GM18867 (cell line): ENCODE measurements around the gene ZNF775.
"Not testable (repeated sequence)": the region's sequence is repeated elsewhere in the genome, so short reads cannot be mapped to it uniquely, and the experiment has no call there.

ENCODE experiments used
- ATAC-seq: cut with Tn5 transposase; IDR thresholded peaks from one replicate; pipeline ENCODE4 v1.9.1; 2021; ENCODE audit warnings: mild to moderate bottlenecking, moderate library complexity; ENCODE audit not compliant: unreplicated experiment

ZNF775 gene

DNA sequence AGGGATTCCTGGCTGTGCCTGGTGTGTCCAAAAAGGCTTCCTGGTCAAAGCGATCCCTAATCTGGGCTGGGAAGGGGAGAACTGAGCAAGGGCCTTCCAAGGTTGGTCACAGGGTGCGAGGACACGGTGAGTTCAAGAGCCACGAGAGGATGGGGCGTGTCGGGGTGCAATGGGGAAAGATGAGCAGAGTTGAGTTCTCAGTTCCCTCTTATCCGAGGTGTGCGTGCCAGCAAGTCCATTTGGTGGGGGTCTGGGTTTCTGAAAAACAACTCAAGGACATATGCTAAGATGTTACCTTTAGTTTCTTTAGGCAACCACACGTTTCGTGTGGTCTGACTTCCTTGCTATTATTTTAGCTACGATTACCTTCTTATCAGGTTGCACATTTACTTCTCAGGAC, 1.3 kb downstream of the ZNF775 start:
- ATAC-seq: peak; percentile 16

GRCh38 chr7:150381096-150381495, 2.0 kb downstream of the ZNF775 start:
- no peak for ATAC-seq

DNA sequence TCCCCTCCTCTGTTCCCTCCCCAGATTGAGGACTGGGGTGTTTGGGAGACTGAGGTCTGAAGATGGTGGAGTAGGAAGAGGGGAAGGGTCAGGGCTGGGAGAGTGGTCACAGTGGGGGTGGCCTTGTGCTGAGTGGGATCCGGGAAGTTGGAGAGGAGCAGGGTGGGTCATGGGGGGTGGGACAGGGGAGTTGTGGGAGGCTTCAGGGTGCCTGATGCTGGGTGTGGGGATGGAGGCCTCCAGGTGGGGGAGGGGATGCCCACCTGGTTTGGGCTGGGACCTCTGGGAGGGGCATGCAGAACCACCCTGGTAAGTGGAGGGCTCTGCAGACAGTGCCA, 2.6 kb downstream of the ZNF775 start:
- no peak for ATAC-seq

GRCh38 chr7:150382123-150382843, 3.2 kb downstream of the ZNF775 start:
- ATAC-seq: no peak

DNA sequence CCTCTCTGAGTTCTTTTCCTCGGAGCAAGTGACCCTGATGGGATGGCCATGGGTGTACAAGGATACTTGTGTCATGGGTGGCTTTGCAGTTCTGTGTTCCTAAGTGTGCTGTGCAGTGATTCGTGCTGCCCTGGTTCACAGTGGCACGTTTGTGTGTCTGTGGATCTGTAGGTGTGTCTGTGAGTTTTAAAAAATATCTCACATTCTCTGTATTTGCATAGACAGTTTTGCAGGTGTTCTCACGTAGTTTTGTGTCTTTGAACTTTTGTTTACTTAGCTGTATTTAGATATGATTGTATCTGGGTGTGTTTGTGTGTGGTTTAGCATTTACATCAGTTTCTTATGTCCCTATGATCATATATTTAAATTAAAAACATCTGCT, 3.7 kb downstream of the ZNF775 start:
- ATAC-seq: peak; percentile 14

- ATAC-seq: no peak
Measured at GRCh38 chr7:150383710-150384397, 4.7 kb downstream of the ZNF775 start.

GRCh38 chr7:150384406-150385301, 5.5 kb downstream of the ZNF775 start:
- ATAC-seq: no peak

DNA sequence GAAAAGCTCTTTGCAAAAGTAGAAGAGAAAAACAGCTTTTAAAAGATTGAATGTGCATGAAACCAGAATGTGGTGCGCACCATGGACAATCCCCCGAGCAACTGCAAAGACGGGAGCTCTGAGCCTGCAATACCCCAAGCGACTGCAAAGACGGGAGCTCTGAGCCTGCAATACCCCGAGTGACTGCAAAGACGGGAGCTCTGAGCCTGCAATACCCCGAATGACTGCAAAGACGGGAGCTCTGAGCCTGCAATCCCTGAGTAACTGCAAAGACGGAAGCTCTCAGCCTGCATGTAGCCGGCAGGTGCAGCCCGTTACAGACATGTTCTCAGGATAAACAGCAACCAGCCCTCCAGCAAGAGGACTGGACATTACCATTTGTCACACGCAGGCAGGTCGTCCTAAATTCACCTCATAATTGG, 6.2 kb downstream of the ZNF775 start:
- no peak for ATAC-seq

GRCh38 chr7:150385884-150386283, 6.8 kb downstream of the ZNF775 start:
- not testable (repeated sequence) for ATAC-seq

- no peak for ATAC-seq
Measured at GRCh38 chr7:150388306-150388705, 9.2 kb downstream of the ZNF775 start.

DNA sequence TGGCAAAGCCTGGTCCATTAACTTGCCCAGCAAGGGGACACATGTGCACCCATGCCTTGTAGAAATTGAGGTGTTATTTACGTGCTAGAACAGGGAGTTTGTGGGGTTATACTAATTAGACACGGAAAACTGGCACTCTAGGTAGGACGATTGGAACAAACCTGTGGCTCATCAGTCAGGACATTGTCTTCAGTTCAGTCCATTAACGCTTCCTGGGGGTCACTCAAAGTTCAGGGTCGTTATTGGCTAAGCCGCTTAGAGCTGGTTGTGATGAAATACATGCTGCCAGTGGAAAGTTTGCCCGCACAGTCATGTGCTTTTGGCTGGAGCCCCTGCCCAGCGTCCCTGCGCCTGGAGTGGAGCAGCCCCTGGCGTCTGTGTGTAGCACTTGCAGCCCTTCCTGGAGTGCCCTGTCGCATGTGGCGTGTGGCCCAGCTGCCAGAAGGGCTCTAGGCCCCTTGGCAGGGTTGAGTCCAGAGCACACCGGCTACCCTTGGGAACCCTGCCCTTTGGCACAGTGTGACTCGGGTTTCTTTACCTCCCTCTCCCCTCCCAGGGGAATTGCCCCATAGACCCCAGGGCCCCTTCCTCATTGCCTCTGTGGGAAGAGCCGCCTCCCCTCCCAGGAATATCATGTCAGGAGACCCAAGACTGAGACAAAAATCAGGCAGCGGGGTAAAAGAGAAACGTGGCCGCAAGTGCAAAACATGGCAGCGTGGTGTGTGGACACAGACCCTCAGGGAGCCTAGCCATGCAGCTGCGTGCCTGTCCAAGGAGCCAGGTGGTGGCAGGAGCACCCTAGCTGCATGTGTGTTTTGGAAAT, 9.8 kb downstream of the ZNF775 start:
- ATAC-seq: no peak

DNA sequence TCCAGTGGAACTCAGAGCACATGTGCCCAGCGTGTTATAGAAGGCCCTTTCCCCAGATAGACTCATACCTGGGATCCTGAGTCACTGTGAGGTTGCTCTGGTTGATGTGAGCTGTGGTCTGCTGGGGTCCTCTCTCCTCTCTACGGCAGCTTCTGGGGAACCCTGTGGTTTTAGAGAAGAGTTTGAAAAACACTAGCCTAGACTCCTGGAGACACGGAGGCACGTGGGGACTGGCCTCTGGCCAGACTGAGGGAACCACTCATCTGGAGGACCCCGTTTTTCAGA, 10.3 kb downstream of the ZNF775 start:
- no peak for ATAC-seq

GRCh38 chr7:150390205-150390604, 11.1 kb downstream of the ZNF775 start:
- no peak for ATAC-seq

DNA sequence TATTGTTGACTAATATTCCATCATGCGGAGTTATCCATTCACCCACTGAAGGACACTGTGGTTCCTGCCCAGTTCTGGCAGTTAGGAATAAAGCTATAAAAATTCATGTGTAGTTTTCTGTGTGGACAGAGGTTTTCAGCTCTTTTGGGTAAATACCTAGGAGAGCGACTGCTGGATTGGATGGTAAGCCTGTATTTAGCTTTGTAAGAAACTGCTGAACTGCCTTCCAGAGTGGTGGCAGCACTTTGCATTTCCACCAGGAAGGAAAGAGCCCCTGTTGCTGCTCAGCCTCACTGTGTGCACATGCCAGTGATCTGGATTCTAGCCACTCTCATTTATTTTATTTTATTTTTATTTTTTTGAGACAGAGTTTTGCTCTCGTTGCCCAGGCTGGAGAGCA, 14.2 kb downstream of the ZNF775 start:
- ATAC-seq: no peak

GRCh38 chr7:150396426-150396825, 17.3 kb downstream of the ZNF775 start:
- ATAC-seq: no peak

GRCh38 chr7:150396851-150397260, 17.7 kb downstream of the ZNF775 start:
- no peak for ATAC-seq

DNA sequence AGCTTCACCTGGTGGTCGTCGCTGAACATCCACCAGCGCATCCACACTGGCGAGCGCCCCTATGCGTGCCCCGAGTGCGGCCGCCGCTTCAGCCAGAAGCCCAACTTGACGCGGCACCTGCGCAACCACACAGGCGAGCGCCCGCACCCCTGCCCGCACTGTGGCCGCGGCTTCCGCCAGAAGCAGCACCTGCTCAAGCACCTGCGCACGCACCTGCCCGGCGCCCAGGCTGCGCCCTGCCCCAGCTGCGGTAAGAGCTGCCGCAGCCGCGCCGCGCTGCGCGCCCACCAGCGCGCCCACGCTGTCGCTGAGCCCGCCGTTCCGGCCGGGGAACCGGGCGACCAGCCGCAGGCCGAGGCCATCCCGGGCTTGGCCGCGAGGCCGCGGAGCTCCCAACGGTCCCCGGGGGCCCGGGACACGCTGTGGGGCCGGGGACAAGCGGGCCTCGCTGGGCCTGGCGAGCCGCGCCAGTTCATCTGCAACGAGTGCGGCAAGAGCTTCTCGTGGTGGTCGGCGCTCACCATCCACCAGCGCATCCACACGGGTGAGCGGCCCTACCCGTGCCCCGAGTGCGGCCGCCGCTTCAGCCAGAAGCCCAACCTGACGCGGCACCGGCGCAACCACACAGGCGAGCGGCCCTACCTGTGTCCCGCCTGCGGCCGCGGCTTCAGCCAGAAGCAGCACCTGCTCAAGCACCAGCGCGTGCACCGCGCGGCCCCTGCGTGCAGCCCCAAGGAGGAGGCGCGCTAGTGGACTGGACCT, 18.4 kb downstream of the ZNF775 start:
- ATAC-seq: no peak

GRCh38 chr7:150398108-150398964, 19.2 kb downstream of the ZNF775 start:
- ATAC-seq: no peak

- no peak for ATAC-seq
Measured at GRCh38 chr7:150398965-150399320, 19.8 kb downstream of the ZNF775 start.
